Ovary (tissue), 3 donors: ENCODE results near the gene JPH3.

Source experiments
- CTCF ChIP-seq, 3 donors: fragments of 450-650 bp in 2 of 3; fragments of 200-600 bp in 1 of 3; IDR thresholded peaks; one replicate each; pipeline versions ENCODE4 v1.5.1 to v1.8.0; 2016 to 2022; ENCODE audit warnings: antibody characterized with exemption in 3 of 3, mild to moderate bottlenecking in 1 of 3
- EP300 ChIP-seq: sonication (generic); formaldehyde crosslinking; IDR thresholded peaks from one replicate; pipeline ENCODE4 v1.6.1; 2017; ENCODE audit warnings: antibody characterized with exemption
- POLR2A ChIP-seq: fragments of 450-650 bp; IDR thresholded peaks from one replicate; pipeline ENCODE4 v1.6.1; 2017; ENCODE audit warnings: antibody characterized with exemption, mild to moderate bottlenecking, moderate library complexity
- donor health status: DM: no; HTN: no; CAD: no.

GRCh38 chr16:87611456-87611855 lies 9.1 kb downstream of the JPH3 start:
- TF ChIP-seq CTCF (IDR thresholded peaks at IDR 0.05), result no peak
- no peak for TF ChIP-seq EP300
- TF ChIP-seq POLR2A, result no peak
